Measurements from ENCODE around the gene SUN5.

SUN5 gene

DNA sequence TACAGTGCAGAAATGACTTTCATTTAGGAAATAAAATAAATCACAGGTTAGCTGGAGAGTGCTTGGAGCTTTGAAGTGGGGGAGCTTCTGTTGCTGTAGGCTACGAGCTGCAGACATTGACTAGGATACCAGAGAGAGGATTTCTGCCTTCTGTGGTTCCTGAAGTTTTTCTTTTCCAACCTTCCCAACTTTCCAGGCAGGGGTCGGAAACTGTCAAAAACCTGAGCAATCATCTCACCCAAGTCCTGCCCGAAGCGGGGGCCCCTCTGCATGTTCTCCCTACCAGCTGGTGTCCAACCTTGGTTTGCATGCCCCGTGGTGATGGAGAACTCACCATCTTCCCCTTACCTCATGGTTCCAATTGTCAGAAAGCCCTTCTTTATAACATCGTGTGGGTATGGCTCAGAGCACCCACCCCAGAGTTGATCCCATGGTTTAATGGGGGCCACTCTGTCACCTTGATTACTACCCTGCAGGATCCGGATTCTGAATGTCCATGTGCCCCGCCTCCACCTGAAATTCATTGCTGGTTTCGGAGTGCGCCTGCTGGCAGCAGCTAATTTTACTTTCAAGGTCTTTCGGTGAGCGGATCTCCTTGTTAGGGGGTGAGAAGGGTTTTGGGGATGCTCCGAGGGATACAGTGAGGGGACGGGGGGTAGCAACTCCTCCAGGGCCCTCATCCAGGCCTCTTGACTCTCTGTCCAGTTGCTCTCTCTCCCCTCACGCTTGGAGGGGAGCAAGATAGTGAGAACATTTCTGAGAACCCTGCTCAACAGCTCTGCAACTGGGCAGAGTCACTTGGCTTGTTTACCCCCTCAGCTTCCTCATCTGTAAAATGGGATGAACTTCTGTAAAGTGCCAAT is 8.3 kb upstream of the SUN5 start:
- no peak for DNase-seq

GRCh38 chr20:33010674-33011449 is 6.6 kb upstream of the SUN5 start:
- no peak for DNase-seq

- no peak for DNase-seq
Observed at GRCh38 chr20:33010133-33010504, 5.9 kb upstream of the SUN5 start.

DNA sequence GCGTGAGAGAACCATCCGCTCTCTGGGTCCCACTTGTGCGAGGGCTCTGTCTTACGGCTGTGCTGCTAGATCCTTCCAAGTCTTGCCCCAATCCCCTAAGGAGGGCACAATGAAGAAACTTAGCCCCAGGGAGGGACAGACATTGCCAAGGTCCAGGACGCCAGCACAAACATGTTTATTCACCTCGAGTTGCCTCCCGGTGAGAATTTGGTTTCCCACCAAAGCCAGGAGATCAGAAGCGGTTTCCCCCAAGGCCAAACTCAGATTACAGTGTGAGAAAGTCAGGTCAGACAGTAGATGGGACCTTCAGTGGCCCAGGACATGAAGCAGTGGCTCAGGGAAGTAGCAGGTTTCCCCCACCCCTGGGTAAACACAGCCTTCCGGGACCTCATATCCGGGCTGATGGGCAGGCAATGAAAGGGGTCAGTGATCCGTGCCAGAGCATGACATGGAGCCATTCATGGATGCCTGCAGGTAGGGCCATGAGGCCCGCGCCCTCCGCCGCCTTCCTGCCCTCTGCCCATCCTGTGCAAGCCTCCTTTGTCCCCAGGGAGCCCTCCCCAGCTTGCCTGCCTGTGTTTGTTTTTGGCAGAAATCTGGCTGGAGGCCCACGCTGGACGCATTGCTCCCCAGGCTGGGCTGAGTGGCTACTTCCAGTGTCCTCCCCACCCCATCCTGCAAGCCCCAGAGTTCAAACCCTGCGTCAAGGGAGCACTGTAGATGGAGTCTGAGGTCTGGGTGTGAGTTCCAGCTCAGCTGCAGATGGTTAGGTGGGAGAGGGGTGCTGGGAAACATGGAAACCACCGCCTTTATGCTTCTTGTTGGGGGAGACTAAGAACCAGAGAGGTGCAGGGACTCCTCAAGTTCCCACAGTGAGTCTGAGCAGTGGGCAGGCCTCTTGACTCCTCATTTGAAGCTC is 5.2 kb upstream of the SUN5 start:
- no peak for DNase-seq

GRCh38 chr20:33008336-33009213 is 4.3 kb upstream of the SUN5 start:
- no peak for DNase-seq

DNA sequence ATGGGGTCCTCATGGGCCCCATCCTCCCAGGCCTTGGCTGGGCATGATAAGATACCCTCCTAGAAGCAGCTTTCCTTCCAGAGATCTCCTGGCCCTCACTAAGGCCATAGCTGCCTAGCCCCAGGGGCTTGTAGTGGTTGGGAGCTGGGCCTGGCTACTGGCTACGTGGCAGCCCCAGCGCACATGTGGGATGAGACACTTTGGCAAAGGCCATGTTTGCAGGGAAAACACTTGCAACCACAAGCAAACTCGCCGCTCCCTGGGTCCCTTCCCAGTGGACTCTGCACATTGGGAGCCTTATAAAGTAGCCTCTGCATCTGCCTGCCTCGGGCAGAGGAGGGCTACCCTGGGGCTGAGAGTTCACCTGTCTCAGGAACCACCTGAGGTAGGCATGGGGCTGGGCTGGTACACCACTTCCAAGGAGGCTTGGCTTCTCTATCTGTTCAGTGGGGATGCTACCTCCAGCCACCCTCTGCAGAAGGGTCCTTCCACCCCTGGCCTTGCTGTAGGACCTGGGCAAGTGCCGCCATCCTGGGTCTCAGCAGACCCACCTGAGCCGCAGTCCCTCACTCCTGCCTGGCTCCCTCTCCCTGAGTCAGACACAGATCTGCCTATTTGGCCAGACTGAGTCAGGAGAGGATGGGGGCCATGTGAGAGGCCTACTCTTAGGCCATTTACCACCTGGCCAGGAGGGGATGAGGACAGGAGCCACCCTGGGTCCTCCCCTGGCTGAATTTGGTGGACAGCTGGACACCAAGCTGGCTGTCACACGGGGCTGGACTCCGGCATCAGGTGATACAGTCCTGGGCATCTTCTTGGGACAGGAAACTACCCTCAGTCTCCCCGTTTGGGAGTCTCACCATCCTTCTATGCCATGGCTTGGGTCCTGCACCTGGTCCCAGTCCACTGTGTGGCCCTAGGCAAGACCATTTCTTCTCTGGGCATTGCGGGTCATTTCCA is 3.4 kb upstream of the SUN5 start, which contains the start of gene BPIFB2:
Gene BPIFB2, plus strand, starts transcription at position 329 of the 960 bp plus-strand sequence. CDS start 871 bp downstream, outside the sequence.
- no peak for DNase-seq

GRCh38 chr20:33006776-33007375 is 2.6 kb upstream of the SUN5 start:
- DNase-seq, result no peak

DNA sequence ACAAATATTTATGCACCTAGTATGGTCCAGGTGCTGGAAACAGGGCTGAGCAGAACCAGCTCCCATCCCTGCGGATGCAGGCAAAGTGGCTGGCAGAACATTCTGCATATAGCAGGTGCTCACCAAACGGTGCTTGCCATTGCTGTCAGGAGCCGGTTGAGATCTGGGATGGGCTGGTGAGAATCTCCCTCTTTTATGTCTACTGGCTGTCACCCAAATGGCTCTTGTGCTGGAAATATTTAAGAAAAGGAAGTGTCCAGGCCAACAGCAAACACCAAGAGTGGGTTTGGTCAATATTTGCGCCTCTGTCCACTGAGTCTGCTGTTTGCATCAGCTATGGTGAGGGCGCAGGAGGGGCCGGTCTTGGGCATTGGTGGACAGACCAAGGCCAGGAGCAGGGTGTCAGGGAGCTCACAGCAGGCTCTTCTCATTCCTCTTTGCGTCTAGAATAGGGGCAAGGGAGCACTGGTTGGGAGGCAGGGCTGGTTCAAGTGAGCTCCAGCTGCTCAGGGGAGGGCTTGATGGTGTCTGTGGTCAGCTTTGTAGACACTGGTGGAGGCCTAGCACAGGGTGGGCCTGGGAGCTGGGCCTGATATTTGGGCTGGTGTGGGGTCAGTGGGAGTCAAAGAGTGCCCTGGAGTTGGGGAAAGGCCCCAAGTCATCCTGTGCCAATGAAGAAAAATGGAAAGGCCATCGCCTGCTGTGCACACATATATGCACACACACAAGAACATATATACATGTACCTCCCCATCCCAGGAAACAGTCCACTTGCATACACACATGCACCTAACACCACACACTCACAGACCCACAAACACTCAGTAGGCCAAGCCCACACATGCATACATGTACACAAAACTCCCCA is 1.9 kb upstream of the SUN5 start:
- no peak for DNase-seq

DNA sequence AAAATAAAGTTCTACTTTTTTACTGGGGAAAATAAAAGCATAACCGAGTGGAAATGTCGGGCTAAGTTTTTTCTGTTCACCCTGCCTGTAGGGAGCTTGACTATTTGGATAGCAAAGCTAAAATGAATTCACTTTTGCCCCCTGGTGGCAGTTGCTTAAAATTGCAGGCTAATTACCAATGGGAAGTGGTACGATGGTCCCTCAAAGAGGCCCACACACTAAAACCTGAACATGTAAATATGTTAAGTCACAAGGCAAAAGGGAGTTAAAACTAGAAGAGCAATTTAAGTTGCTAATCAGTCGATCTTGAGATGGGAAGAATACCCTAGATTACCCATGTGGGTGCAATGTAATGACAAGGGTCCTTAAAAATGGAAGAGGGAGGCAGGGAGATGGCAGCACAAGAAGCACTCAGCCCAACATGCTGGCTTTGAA is 916 bp upstream of the SUN5 start:
- no peak for DNase-seq

GRCh38 chr20:33002087-33002808 is 2.0 kb downstream of the SUN5 start:
- no peak for DNase-seq

DNA sequence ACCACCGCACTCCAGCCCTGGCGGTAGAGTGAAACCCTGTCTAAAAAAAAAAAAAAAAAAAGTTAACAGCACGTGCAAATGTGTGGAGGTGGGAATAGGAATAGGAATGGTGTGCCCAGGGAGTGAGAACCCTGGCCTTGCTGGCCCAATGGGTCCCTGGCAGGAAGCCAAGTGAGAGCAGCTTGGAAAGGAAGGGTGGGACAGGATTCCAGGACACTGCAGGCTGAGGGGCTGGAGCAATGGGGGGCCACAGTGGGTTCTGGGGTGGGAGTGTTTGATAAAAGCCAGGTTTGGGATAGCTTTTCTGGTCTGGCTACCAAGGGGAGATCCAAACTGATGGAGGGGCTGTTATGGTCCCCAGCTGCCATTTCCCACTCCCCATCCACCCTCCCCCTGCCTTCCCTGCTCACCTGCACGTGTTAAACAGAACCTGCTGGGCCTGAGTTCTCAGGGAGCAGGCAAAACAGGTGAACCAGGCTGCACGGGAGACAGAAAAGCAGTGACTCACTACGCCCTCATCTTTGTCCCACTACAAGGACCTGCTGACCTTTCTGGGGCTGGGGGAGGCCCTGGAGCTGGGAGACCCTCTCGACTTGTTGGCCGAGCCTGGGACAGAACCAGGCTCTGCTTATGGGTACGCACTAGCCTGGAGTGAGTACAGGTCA is 3.3 kb downstream of the SUN5 start:
- no peak for DNase-seq

DNA sequence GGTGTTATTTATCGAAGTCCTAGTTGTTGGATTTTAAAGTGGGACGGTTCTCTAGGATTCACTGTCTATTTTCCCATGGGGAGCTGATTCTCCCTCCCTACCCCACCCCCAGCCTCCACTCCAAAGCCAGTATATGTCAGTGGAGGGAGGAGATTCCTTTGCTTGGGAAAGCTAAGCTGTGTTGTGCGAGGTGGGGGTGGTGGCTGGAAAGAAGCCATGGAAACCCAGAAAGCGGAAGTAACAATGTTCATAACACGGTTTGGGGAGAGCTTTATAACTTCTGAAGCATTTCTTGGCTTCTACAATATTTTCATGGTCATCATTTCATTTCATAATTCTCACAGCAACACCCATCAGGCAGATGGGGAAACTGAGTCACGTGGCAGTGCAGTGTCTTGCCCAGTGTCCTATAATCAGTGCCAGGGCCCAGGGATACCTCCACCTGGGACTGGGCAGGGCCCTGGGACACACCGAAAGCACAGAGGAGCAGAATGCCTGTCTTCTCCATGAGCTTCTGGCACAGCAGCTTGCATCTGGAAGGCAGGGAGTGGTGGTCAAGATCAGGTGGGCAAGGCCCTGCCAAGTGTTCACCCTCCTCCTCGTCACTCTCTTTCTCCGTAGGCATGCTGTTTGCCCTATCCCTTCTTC is 4.5 kb downstream of the SUN5 start:
- DNase-seq, result no peak

DNA sequence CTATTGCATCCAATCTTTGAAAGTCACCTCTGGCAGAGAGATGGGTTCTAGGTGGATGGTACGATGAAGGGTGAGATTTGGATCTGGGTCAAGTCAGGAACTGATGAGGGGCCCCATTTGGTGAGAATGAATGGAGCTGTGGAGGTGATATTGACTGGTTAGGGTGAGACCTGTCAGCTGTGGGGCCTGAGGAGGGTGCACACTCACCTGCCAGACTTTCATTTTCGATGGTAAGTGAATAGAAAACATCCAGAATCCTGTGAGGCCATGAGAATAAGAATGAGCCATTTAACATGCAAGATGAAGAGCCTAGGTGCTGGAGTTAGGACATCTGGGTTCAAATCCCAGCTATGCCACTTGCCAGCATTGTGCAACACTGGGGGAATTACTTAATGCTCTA is 6.8 kb downstream of the SUN5 start:
- no peak for DNase-seq

GRCh38 chr20:32995802-32996201 is 8.4 kb downstream of the SUN5 start:
- DNase-seq, result no peak

GRCh38 chr20:32993496-32994050 is 10.7 kb downstream of the SUN5 start:
- DNase-seq, result no peak

- no peak for DNase-seq
Observed at GRCh38 chr20:32991792-32992641, 12.2 kb downstream of the SUN5 start.
